NCI-H1092 treated with DMSO at 0.1 percent for 48 hours (cell line): ENCODE data around the gene ST6GALNAC1.

ENCODE experiments used
- DNase-seq: peaks from one replicate; lab custom pipeline; 2025; lab: John Stamatoyannopoulos, UW

Gene ST6GALNAC1, protein sequence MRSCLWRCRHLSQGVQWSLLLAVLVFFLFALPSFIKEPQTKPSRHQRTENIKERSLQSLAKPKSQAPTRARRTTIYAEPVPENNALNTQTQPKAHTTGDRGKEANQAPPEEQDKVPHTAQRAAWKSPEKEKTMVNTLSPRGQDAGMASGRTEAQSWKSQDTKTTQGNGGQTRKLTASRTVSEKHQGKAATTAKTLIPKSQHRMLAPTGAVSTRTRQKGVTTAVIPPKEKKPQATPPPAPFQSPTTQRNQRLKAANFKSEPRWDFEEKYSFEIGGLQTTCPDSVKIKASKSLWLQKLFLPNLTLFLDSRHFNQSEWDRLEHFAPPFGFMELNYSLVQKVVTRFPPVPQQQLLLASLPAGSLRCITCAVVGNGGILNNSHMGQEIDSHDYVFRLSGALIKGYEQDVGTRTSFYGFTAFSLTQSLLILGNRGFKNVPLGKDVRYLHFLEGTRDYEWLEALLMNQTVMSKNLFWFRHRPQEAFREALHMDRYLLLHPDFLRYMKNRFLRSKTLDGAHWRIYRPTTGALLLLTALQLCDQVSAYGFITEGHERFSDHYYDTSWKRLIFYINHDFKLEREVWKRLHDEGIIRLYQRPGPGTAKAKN

DNA sequence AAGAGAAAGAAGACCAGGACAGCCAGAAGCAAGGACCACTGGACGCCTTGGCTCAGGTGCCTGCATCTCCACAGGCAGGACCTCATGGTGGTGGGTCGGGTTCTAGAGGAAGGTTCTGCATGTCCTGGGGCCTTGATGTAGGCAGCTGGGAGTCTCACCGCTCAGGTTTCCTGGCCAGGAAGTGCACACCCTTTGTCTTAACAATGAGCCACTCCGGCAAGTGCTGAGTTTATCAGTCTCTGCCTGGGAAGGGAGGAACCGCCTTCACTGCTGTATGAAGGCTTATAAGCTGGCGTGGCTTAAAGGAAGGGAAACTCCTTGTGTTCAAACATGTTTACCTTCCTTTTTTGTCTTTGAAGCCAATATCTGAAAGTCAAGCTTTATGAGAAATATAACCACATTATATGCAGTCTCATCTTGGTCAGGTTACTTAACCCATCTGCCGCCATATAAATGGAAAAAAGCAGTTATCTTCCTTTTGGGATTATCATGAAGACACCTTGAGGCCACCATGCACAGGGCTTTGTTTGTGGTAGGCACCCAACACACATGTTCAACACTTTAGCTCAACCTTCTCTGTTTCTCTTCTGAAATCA is at the start of gene ST6GALNAC1:
ST6GALNAC1 (minus strand) TSS at position 205 of the 596 bp plus-strand sequence; CDS start at position 86, 119 bp downstream.
- no peak for DNase-seq

DNA sequence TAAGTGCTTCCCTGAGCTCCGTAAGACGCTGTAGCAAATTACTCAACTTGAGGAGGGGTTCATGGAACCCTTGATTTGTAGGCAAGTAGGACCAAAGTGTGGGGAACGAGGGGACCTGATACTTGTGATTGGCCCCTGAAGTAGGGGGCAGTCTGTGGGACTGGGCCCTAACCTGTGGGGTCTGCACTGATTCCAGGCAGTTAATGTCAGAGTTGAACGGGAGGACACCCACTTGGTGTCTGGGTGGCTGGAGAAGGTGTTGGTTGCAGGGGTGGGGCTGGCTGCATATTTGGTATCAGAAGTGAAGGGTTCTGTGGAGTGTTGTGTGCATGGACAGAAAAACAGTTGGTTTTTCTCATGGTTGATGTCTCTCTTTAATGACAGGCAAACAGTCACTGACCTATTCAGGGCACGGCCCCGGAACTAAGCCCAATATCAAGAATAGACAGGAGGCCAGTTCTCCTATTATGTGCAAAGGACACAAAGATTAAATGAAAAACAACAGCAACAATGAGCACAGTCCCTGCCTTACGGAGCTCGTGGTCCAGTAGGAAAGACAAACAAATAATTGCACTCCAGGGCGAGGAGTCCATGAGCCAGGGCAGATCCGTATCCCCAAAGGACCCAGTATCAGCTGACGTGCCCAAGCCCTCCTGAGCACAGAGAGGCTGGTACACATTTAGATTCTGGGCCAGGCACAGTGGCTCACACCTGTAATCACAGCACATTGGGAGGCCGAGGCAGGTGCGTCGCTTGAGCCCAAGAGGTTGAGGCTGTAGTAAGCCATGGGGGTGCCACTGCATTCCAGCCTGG is 48.0 kb upstream of the ST6GALNAC1 start:
- no peak for DNase-seq

DNA sequence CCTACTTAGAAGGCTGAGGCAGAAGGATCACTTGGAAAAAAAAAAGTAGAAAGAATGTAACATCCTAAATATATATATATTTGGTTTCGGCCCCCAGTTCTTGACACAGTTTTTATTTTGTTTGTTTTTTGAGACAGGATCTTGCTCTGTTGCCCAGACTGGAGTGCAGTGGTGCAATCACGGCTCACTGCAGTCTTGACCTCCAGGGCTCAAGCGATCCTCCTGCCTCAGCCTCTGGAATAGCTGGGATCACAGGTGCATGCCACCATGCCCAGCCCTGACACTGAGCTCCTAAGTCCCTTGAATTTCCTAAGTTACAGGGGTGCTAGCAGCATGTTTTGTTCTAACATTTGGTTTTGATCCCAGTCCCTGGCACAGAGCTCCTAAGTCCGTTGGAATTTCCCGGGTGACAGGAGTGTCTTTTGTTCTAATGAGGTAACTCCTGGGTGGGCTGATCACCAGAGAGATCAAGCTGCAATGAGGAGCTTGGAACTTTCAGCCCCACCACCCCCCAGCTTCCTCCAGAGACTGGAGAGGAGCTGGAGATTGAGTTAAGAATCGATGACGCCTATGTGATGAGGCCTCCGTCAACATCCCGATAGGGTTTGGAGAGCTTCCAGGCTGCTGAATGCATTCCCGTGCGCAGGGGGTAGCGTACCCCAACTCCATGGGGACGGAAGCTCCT is 47.2 kb upstream of the ST6GALNAC1 start:
- no peak for DNase-seq

DNA sequence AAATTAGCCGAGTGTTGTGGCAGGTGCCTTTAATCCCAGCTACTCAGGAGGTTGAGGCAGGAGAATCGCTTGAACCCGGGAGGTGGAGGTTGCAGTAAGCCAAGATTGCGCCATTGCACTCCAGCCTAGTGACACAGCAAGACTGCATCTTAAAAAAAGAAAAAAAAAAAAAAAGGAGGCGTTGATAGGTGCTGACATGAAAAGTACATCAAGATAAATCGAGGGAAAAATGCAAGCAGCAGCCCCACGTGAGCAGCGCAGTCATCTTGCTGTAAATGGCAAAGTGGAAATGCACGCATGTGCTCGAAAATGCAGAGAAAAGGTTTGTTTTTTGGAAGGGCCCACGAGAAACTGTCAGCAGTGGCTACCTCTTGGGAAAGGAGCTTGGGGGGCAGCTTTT is 46.3 kb upstream of the ST6GALNAC1 start:
- no peak for DNase-seq

DNA sequence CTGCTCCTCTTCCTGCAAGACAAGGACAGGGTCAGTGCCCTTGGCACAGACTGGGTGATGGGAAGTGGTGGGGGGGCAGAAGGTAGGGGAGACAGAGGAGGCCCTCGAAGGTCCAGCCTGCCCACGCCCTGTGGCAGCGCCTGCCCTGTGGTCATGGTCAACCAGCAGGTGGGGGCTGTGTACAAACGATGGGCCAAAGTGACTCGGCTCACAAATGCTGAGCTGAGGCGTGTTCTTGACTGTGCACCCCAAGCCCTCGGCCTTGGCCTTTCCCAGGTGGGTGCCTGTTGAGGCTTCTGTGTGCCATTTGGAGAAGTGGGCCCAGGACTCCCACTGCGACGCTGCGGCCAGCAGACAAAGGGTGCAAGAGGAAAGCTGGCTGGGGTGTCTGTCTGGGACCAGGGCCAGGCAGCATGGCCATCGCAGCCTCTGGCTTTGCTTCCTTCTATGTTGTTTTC is 44.6 kb upstream of the ST6GALNAC1 start:
- DNase-seq = no peak

DNA sequence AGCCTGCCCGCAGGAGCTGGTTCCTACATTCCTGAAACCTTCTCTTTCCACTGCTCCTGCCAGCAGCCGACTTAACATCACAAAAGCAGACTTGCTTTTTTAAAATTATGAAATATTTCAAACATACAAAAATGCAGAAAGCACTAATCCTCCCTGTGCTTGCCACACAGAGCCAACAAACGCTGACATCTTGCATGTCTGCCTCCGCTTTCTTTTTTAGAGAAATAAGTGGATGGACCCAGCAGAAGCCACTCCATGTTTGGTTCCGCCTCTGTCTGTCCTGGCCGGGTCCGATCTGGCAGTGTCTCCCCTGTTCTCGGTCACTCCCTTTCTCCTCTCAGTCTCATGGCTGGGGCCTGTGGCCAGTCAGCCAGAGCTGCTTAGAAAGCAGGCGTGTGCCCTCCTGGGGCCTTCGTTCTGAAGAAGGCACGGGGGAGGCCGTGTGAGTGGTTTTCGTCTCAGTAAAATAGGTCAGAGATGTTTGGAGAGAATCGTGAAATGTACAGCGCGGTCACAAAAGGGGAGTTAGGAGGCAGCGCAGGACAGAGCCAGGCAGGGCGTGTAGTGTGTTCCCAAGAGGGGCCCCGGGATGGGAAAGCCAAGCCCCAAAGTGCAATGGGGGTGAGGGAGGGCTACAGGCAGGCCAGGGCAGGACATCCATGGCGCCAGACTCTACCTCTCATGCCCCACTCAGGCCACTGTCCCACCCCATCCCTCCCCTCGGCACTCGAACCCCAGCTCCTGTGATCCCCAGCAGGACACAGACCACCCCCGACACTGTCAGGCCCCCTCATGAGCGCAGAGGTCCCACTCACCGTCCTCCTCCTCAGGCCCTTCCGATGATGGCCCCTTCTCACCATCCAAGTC is 44.0 kb upstream of the ST6GALNAC1 start:
- DNase-seq = no peak

DNA sequence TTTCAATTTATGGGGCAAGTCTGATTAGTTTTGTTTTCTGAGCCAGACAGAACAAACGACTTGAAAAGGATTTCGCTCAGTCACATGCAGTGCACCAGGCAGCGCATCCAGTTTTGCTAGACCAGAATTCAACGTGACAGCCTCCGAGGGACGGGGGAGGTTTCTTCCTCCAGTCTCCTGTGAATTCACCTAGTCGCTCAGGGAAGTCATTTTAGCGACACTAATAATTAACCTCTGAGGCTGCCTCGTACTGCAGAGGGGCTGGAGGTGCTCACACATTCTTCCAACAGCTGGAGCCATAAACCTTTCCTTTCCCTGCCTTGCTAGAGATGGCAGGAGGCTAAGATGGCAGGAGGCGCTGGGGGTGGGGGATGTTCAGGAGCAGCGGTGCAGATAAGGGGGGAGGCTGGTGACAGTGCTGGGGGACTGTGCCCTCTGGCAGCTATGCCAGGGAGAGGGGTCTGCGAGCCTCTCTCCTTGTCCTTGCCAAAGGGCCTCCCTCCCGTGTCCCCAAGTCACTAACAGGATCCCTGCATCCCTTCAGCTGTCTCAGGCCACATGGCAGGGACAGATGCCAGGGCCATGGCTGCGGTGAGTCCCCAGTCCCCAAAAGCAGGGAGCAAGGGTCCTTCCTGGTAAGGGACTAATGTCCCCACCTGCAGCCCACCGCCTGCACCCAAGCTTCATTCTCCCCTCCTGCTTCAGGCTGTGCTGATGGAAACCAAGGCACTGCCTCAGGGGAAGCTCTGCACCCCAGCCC is 43.2 kb upstream of the ST6GALNAC1 start:
- DNase-seq = no peak

DNA sequence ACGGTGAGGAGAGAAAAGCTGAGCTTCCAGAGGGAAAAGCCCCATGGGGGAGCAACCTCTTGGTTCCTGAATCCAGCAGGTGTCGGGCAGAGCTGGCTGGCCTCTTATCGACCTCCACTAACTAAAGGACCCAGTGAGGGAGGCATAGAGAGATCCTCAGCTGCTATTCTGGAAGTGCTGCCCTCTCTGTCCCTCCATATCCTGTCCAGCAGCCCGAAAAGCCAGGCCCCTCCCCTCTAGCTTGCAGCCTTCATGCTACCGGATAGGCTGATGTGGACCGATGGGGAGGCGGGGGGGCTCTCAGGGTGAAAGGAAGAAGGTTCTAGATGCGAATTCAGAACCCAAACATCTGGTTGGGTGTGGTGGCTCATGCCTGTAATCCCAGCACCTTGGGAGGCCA is 42.3 kb upstream of the ST6GALNAC1 start:
- no peak for DNase-seq

DNA sequence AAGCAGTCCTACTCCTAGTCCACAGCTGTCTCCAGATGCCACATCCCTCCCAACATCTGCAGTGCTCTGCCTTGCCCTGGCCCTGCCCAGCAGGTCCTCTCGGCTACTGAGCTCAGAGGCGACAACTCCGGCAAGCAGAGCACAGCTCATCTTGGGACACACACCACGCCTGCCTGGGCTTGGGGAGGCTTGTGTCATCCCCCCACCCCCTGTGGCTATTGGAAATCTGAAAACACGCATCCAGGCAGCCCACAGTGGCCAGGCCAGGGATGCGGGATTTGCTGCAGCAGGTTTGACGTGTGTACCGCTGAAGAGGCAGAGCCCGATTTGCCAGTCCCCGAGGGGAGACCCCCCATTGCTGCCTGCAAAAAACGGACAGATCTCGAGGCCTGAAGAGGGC is 41.8 kb upstream of the ST6GALNAC1 start:
- no peak for DNase-seq

DNA sequence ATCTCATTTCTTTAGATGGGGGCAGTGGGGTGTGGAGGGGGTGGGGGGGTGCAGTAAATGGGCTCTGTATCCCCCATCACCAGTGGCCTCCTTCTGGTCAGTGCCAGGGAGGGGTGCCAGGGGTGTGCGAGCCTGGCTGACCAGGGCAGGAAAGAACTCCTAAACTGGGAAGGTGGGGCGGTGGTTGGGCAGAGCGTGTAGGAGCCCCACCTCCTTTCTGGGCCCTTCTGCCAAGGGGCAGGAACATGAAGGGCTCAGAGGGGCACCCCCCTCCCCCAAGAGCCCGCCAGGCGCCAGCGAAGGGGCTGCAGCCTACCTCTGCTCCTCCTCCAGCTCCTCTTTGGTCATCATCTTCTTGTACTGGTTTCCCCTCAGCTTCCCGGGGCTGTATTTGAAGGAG is 41.2 kb upstream of the ST6GALNAC1 start:
- no peak for DNase-seq

DNA sequence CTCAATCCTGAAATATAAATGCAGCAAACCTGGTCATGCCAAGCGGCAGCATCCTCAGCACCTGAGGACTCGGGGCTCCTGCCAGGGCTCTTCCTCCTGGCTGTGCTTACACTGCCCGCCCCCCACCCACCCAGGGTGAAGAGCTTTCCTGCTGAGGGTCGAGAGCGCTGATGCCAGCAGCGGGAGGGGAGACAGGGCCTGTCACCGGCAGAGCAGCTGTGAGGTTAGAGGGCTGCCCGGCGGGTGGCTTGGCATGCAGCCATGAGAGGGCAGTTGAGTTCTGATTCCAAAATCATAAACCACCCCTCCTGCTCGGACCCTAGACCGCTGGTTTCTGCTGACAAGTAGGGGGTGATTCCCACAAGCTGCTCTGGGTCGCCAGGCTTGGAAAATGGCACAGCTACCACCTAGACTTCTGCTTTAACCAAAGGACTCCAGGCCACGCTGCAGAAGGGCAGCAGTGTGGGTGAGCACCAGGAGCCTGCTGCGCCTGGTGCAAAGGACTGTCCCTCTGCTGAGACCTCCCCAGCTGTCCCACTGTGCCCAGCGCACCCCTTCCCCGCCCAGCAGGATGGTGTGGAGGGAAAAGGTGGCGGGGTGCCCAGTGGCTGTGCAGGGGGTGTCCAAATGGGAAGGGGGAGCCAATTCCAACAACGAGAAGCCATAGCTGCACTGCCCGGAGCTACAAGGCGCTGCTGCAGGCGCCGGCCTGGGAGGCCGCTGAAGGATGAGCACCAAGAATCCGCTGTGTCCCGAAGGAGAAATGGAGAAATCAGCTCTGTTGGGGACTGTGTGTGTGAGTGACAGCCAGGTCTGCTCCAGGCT is 40.6 kb upstream of the ST6GALNAC1 start:
- DNase-seq = peak; percentile 50

DNA sequence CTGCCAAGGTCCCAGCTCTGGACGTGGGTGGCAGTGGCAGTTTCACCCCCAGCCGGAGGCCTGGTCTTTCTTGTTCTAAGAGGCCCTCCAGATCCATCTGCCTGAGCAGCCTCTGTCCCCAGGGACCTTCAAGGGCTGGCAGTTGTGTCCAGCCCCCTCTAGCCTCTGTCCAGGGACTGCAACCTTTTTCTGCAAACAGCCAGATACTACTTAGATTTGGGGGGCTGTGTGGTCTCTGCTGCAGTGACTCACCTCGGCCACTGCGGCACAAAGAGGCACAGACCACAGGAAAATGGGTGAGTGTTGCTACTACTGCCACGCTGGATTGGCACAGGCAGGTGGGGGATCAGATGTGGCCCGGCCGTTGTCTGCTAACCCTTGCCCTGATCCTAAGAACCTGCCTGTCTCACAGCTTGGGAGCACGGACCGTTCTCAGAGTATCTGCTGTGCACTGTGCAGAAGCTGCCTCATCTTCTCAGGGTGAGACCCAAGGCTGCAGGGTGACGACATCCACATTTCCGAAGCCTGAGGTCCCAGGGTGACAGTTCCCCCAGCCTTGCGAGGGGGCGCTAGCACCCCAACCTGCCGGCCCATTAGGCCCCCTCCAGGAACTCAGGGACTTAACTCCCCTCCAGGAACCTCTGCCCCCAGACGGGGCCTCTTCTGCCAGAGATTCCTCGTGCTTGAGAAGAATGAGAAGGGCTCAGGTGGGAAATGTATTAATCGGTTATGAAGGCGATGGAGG is 39.6 kb upstream of the ST6GALNAC1 start:
- no peak for DNase-seq

DNA sequence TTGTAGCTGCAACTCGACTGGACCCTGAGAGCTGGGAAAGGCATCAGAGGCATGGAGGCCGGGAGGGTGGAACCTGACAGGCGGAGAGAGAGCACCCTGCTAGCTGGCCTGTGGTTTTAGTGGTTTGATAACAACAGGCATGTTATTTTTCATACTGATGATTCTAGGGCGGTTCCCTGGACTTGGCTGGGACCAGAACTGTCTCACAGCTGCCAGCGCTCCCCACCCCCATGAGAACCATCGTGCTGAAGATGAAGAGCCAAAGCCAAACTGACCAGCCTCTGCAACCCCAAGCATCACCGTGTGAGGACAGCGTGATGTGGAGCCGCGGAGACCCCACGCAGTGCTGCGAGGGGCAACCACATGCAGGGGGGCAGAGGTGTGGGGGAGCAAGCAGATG is 38.7 kb upstream of the ST6GALNAC1 start:
- DNase-seq = no peak

DNA sequence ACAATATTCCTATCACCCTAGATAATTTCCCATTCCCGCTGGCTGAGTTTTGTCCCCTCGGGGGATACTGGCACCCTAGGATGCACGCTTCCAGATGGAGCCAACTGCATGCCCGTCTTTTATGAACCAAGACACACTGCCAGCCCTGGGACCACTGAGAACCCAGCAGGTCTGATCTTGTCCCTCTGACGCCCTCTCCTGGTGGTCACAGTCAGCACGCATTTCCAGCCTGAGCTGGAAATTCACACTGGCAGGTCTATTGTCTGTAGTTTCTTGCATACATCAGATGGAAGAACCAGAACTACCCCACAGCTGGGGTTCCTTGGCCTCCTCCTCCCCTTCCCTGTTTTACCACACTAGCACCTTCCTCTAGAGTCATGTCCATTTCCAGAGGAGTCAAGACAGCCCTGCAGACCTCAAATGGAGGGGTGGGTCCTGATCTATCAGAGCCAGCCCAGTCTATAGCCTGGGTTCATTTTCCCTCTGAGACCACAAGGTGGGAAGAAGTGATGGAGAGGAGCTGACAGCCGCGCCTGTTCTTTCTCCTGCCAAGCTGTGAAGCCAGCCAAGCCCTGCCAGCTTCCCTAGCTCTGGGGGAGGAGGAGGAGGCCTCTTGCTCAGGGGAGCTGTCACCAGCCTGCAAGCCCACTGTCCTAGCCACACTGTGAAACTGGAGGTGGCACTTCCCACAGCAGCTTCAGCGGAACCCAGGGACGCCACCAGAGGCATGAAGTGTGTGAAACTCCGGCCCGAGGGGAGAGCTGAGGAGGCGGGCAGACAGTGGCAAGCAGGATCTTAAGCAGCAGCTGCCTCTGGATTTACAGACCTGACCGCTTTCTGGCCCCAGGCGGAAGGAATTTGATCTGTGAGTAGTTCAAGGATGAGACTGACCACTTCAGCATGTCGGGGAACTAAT is 37.9 kb upstream of the ST6GALNAC1 start:
- DNase-seq = peak; percentile 69

DNA sequence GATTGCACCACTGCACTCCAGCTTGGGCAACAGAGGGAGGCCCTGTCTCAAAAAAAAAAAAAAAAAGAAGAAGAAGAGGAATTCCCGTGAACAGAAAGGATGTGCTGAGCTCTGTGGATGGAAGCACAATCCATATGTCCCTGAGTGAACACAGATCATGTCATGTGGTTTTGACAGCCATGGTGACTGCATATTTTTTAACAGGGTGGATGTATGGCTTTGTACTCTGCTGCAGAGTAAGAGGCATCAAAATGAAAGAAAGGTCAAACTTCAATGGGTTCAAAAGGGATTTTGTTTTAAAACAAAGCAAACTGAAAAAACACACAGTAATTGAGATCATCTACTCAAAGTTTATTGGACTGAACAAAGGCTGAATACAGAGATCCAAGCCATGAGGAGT is 35.7 kb upstream of the ST6GALNAC1 start:
- no peak for DNase-seq

DNA sequence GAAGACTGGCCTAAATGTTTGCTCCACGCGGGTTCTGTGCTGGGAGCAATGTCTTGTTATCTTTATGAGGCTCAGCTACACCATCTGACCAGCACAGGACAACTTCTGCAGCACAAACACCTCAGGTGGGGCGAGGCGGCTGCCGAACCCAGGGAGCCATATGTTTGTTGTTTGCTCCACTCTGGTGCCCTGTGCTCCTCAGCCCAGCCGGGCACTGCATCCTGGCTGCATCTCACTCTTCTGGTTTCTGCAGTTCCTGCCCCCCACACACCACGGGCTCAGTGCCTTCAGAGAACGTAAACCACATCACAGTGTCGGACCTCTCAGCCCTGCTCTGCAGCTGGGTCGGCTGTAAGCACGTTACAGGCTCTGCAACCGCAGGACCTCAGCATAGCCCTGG is 34.8 kb upstream of the ST6GALNAC1 start:
- no peak for DNase-seq

DNA sequence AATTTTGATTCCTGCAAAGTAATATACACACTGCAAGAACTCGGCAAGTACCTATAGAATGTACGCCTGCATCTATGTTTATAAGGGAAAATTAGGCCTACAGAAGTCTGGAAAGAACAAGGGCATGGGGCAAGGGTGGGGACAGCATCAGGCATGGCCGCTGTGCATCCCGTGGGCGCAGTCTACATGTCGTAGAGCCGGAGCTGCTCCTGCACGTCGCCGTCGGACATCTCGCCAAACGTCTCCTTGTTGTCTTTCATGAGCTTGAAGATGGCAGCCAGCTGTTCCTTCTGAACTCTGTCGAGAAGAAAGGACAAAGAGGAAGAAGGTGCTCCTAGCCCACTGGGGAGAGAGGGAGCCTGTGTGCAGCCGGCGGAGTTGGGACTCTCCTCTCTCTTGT is 33.8 kb upstream of the ST6GALNAC1 start:
- DNase-seq = no peak
